NCI-H510A treated with DMSO at 0.1 percent for 48 hours (cell line): ENCODE measurements around the gene PREB.

Experiments
- DNase-seq: peaks from one replicate; lab custom pipeline; 2025; lab: John Stamatoyannopoulos, UW

The PREB gene

DNA sequence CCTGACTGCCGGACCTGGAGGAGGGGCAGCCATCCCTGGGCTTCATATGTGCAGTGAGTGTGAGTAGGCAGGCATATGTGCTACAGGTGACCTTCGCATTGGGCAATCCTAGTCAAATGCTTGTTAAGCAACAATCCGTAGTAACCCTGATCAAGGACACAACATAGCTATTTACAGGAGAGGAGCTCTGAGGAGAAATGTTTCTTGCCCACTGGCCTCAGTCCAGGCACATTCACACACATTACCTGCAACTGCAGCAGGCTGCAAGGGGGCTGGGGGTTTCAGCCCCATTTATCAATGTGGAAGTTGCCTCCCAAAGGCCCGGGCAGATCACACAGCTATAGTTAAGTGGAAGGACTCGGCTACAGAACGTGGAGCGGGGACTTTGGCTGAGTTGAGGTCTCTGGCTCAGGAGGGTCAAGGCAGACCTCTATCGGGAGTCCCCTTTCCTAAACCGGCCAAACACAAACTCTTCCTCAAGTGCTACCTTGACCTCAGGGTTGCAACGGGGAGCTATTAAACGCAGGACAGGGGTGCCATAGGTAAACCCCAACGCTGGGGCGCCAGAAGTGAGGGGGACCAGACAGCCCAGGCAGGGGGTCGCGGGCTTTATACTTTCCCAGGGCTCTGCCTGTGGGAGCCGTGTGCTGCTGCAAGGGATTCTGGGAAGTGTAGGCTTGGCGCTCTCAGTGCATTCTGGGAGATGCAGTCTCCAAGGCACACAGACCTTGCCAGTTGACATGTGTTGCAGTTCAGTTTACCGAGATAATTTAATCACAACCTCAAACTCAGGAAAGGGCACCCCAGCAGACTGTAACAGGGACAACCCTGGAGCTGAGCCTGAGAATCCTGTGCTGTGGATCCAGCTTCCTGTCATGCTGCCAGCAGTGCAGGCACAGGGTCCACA, 38.4 kb downstream of the PREB start:
- no peak for DNase-seq

DNA sequence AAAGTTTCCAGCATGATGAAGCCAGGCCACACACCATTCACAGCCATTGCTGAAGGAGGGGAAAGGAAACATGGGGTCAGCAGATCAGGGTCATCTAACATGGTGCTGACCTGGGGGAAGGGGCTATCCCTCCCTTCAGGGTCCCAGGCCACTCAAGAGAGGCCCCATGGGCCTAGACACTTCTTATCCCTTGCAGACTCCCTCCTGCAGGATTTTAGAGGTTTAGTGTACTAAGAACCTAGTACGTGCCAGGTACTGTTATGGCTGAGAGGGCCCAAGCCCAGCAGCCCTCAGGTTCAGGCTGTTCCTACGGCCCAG, 39.0 kb downstream of the PREB start:
- DNase-seq: no peak

DNA sequence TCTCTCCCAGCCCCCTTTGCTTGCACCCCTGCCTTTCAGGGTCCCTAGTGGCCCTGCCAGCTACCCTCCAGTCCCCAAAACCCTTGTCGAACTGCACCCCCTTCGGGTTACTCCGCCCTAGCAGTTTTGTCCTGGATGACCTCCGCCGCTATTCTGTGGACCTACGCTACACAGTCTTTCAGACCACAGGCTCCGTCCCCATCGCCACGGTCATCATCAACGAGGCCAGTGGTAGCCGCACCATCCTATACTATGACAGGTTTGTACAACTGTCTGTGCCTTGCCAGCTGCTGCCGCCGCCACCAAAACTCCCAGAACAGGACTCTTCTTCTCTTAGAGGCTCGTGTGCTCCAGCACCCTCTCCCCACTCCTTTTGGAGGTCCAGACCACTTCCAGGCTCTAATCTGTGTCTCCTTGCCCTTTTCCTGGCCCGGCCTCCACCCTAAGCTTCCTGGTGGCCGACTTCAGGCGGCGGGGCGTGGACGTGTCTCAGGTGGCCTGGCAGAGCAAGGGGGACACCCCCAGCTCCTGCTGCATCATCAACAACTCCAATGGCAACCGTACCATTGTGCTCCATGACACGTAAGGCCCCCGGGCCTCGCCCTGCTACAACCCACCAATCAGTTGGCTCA, 40.0 kb downstream of the PREB start:
- DNase-seq: no peak

DNA sequence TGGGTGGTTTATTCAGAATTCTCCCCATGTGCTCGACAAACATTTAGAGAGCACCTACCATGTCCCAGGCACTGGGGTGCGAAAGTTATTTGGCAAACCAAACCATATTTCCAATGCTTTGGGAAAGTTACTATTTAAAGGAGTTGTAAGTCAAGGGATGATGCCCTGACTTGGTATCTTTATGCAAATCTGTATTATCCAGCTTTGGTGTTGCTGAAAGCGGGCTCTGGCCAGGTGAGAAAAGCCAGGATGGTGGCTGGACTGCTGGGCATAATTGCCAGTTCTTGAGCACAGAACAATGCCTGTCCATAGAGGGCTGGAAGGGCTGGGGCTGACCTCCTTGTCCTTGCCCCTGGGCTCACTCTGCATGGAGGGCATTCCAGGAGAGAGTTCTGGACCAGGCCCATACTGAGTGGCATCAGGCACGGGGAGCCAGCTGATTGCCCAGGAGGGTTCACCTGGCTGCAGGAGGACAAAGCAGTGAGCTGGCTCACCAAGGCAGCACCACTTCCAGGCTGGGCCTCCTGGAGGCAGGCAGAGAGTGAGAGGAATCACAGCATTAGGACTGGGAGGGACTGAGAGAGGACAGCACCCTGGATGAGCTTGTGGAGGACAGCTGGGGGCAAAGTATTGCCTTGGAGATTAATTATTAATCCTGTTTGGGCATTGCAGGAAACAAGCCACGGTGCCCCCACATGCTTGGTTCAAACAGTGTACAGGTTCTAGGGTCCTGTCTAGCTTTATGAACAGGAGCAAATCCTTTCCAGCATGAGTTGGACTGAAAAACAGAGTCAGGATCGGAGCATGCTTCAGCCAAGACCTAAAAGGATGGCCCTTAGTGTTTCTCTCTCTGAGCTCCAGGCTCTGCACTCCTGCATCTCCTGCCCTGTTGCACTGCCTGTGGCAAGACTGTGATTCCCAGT, 40.7 kb downstream of the PREB start:
- DNase-seq: no peak

DNA sequence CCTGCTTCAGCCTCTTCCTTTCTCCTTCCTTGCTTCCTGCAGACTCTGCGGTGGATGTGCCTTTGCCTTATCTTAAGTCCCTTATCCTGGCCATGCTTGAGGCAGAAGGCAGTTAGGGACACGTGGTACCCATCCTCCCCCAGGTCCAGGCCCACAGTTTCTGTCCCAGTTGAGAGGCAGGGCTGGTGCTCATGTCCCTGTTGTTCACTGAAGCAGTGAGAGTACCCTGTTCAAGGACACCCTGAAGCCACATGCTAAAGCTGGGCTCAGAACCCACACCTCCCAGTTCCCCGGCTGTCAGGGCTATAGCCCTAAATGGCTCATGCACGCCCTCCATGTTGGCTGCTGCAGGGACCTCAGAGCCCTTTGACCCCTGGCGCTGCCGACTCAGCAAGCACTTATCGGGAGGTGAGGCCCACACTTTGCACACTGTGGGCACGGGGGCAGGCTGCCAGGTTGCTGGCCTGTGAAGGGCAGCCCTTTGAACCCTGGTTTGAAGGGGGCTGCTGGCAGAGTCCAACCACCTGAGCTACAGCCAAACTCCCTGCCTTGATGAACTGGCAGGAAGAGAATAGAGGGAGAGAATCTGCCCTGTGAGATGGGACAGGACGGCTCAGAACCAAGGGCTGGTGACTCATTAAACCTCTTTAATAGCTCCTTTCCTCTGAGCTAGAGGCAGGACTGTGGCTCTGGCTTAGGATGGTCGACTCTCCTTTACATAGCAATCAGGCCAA, 41.6 kb downstream of the PREB start:
- no peak for DNase-seq

DNA sequence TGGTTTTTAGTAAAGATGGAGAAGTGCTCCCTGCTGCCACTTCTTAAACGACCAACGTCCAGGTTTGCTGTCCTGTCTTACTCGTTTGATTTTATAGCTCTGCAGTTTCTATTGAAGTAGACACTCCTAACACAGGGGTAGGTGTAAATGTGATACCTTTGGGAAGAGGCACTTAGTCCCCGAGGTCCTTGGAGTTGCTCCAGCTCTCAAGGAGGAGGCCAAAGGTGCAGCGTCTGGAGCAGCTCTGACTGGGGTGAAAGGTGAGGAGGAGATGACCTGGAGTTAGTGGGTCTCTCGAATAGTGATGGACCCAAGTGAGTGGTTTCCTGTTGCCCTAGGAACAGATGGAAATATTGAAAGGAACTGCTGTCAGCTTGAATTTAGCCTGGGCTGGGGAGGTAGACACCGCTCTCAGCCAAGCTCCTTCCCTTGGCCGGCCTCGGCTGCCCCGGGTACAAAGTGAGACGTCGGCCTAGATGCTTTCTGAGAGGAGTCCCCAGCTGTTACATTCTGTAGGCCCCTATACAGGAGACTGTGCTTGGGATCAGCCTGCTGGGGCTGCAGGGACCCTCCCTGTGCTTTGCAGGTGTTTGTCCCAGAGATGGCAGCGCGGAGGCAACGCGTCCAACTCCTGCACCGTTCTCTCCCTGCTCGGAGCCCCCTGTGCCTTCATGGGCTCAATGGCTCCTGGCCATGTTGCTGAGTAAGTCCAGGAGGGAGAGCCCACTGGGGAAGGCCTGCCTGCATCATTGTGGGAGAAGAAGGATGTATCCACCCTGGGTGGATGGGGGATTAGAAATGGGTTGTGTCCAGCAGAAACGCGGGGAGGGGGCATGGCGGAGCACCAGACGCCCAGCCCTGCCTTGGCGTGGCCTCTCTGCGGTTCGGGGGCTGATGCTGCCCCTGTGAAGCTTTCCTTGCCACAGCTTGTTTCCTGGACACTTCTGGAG, 42.4 kb downstream of the PREB start:
- DNase-seq: no peak

DNA sequence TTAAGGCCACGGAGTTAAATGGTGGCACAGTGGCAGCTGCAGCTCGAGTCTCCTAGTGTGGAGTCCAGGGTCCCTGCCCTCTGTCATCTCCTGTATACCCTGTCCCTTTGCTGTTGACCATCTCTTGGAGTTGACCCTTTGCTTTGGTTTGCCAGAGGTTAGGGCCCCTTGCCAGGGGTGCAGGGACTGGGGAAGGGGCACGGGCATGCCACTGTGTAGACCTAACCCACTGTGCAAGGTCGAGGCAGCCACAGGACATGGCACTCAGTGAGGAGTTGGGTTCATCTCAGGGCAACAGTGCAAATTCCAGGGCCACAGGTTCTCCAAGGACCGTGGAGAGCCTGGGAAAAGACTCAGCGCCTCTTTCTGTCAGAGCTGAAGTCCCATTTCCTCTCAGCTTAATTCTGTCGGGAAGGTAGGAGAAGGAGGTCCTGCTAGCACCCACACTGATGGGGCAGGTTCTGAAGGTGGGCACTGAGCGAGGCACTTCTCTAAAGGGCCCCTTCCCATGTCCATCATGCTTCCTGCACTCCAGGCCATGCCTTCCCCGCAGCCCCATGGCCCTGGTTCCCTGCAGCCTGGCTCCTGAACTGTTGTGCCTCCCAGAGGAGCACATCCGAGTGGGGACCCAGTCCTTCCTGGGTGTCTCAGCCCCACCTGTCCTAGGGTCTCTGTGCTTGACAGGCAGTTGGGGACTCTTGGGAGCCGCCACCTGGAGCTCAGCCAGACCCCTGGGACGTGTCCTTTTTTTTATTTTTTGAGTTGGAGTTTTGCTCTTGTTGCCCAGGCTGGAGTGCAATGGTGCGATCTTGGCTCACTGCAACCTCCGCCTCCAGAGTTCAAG, 45.1 kb downstream of the PREB start:
- no peak for DNase-seq

DNA sequence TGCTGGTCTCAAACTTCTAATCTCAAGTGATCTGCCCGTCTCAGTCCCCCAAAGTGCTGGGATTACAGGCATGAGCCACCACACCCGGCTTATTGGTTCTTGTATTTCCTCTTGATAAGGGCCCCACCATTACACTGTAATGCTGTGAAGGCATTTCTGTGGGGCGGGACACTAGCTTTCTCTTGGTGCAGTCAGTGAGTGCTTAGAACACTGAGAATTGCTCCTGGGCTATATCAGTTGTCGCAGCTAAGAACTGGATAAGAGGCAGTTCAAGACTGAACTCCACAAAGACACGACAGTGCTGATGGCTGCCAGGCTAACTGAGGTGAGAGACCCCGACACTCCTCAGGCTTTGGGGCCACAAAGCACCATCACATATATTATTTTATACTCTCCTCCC, 45.8 kb downstream of the PREB start:
- DNase-seq: no peak

DNA sequence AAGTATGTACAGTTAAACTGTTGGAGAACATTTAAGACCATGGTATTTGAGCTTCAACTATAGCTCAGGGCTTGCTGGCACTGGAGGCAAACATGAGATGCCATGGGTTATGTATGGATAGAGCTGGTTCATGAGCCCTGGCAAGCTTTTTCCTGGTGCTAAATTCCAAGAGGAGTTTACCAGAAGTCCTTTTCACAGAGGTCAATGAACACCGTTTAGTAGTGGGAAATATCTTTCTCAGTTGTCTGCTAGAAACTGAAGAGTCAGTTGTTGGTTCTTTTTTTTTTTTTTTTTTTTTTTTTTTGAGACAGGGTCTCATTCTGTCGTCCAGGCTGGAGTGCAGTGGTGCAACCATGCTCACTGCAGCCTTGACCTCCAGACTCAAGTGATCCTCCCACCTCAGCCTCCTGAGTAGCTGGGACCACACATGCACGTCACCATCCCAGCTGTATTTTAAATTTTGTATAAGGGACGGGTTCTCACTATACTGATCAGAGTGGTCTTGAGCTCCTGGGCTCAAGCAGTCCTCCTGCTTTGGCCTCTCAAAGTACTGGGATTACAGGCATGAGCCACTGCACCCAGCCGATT, 46.5 kb downstream of the PREB start:
- DNase-seq: no peak

DNA sequence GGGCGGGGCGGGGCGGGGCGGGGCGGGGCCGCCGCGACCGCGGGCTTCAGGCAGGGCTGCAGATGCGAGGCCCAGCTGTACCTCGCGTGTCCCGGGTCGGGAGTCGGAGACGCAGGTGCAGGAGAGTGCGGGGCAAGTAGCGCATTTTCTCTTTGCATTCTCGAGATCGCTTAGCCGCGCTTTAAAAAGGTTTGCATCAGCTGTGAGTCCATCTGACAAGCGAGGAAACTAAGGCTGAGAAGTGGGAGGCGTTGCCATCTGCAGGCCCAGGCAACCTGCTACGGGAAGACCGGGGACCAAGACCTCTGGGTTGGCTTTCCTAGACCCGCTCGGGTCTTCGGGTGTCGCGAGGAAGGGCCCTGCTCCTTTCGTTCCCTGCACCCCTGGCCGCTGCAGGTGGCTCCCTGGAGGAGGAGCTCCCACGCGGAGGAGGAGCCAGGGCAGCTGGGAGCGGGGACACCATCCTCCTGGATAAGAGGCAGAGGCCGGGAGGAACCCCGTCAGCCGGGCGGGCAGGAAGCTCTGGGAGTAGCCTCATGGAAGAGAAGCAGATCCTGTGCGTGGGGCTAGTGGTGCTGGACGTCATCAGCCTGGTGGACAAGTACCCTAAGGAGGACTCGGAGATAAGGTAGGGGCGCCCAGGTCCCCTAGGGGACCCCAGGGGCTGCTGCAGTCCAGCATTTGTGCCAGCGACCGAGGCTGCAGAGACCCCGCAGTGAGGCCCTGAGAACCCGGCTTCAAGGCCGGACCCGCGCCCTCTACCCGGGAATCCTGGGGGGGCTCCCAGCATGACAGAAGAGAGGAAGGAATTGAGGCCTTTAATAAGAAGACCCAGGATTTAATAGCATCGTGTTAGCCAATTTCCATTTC, 47.5 kb downstream of the PREB start, which contains the start of gene KHK:
TSS of gene KHK (plus strand) at position 49 of the 870 bp plus-strand sequence. CDS start at position 537, 488 bp downstream.
- DNase-seq: peak; percentile 66

DNA sequence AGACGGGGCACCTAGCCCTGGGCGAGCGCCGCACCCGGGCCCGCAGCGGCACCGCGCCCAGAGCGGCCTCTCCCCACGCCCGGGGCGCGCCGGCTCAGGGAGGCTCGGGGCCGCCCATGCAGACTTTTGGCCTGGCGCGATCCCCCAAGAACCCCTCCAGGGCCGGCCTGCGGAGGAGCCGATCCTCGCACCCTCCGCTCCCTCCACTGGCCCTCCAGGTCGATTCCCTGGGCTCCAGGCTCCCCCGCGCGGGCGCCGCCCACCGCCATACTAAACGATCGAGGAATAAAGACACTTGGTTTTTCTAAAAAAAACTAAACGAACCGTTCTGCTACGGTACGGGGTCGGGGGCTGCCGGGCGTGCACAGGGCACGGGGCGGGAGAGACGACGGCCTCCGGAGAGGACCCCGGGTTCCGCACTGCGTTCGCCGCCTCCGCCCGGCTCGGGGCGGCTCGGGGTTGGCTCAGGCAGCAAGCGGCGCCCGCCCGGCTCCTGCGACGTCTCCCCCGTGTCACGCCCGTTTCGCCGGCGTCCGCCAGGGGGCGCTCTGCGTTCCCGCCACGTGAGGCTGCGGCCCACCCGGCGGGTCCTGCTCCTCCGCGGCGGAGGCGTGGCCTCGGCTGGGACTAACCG, 48.2 kb downstream of the PREB start:
- DNase-seq: peak; percentile 90

DNA sequence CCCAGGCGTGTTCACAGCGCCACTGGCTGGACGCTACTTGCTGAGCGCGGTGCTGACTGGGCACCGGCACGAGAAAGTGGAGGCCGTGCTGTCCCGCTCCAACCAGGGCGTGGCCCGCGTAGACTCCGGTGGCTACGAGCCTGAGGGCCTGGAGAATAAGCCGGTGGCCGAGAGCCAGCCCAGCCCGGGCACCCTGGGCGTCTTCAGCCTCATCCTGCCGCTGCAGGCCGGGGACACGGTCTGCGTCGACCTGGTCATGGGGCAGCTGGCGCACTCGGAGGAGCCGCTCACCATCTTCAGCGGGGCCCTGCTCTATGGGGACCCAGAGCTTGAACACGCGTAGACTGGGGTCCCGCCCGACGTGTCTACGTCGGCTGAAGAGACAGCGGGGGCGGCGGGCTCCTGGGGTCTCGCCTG, 48.8 kb downstream of the PREB start:
- peak; percentile 35 for DNase-seq

DNA sequence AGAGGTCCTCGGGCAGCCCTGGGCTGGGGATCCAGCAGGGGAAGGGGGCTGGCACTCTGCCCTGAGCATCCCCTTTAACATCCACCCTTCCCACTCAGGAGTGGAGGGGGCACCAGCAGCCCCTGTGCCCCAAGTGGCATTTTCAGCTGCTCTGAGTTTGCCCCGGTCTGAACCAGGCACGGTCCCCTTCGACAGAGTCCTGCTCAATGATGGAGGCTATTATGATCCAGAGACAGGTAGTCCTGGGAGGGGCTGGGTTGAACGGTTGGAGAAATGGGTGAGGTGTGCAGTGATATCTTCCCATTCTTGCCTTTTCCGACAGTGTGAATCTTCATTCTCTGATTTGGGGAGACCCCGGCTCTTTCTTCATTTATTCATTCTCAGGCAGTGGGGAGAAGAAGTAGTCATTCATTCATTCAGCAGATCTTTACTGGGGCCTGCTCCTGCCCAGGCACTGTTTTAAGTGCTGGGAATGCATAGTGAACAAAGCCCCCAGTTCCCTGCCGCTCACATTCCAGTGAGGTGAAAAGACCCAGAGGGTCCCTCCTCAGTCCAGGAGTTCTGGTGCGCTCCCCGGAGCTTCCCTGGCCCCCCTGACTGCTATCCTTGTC, 49.3 kb downstream of the PREB start:
- DNase-seq: no peak

DNA sequence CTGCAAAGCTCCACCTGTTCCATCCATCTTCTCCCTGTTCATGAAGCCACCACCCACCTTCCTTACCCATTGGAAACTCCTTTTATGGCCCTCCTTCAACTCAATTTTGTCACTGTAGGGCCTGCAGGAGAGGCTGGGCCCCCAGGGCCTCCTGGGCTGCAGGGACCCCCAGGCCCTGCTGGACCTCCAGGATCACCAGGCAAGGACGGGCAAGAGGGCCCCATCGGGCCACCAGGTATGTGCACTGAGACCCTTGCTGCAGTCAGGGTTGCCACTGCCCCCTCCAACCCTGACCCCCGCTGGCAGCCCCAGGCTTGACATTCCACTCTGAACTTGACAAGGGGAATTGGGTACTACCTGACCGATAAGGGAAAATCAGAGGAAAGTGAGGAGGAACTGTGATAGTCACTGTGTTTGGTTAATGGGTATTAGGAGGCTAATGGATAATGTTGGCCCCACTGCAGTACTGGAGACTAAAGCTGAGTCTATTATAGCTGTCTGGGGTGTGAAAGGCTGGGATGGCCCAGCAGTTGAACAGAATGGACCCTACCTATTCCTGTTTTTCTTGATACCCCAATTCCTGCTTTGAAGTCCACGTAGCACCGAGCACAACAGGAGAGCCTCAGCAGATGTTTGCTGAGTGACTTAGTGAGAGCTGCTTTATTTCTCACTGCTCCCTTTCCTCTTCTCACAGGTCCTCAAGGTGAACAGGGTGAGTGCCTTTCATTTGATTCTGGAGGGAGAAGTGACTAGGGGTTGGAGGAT, 50.0 kb downstream of the PREB start:
- DNase-seq: no peak

DNA sequence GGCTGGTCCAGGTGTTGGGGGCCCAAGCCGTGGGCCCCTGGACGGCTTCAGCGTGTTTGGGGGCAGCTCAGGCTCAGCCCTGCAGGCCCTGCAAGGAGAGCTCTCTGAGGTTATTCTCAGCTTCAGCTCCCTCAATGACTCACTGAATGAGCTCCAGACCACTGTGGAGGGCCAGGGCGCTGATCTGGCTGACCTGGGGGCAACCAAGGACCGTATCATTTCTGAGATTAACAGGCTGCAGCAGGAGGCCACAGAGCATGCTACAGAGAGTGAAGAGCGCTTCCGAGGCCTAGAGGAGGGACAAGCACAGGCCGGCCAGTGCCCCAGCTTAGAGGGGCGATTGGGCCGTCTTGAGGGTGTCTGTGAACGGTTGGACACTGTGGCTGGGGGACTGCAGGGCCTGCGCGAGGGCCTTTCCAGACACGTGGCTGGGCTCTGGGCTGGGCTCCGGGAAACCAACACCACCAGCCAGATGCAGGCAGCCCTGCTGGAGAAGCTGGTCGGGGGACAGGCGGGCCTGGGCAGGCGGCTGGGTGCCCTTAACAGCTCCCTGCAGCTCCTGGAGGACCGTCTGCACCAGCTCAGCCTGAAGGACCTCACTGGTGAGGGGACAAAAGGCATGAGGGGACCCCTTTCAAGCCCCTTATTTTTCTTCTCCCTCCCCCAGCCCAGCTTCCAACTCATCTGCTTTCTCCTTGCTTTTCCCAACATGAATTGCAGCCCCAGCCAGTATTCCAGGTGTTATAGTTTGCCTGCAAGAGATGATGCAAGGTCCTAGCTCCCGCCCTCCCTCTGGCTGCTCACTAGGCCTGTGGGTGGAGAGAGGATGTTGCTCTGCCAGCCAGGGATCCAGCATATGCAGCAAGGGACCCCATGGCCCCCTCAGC, 50.8 kb downstream of the PREB start:
- DNase-seq: no peak
